GM12864 (cell line): ENCODE results near the gene PLEKHA8.

Experiments
- DNase-seq: peaks from one replicate; pipeline ENCODE4 v3.0.0-alpha.2; 2011; ENCODE audit warnings: low read depth
- H3K4me3 ChIP-seq: 2 replicates; pipeline ENCODE4 v1.5.1; 2011; ENCODE audit warnings: mild to moderate bottlenecking, low read depth, low read length, control low read depth
- CTCF ChIP-seq: IDR thresholded peaks from 2 replicates; pipeline ENCODE4 v1.5.1; 2011; ENCODE audit warnings: low read depth, mild to moderate bottlenecking, moderate library complexity, low read length, control low read depth, inconsistent platforms; ENCODE audit errors: missing control alignments

The PLEKHA8 gene

GRCh38 chr7:30070052-30070451, 41.8 kb downstream of the PLEKHA8 start:
- DNase-seq = no peak
- TF ChIP-seq CTCF = no peak
- H3K4me3 ChIP-seq = no peak overlapping the region

- no peak for TF ChIP-seq CTCF
- DNase-seq = no peak
- H3K4me3 ChIP-seq = no peak overlapping the region
Measured at GRCh38 chr7:30072735-30073134, 44.5 kb downstream of the PLEKHA8 start.

GRCh38 chr7:30074422-30075030, 46.3 kb downstream of the PLEKHA8 start:
- no peak overlapping the region for H3K4me3 ChIP-seq
- TF ChIP-seq CTCF = peak; percentile 47
- no peak for DNase-seq

GRCh38 chr7:30076411-30076810, 48.2 kb downstream of the PLEKHA8 start:
- TF ChIP-seq CTCF = no peak
- H3K4me3 ChIP-seq = no peak overlapping the region
- no peak for DNase-seq

GRCh38 chr7:30078280-30078679, 50.1 kb downstream of the PLEKHA8 start:
- no peak for DNase-seq
- H3K4me3 ChIP-seq = no peak overlapping the region
- TF ChIP-seq CTCF = no peak

- DNase-seq = no peak
- no peak for TF ChIP-seq CTCF
- H3K4me3 ChIP-seq = no peak overlapping the region
Measured at GRCh38 chr7:30079880-30080279, 51.7 kb downstream of the PLEKHA8 start.

GRCh38 chr7:30080818-30081217, 52.6 kb downstream of the PLEKHA8 start:
- no peak overlapping the region for H3K4me3 ChIP-seq
- DNase-seq = no peak
- TF ChIP-seq CTCF = no peak
